Cardiac atrium fibroblast (primary cell): ENCODE data around the gene FUT3. TPM values are rescaled to one million over a fixed set of nuclear protein-coding genes. Genes with fewer than 3 reads are reported as not detected.

Experiments used
- total RNA-seq: library from RNA; depleted of rRNA; stranded (reverse); fragments of >200 nt; gene quantifications from 2 replicates; pipeline ENCODE4 v1.2.3, GENCODE V29; 2015

Gene FUT3
- not detected in 2 replicates for total RNA-seq

DNA sequence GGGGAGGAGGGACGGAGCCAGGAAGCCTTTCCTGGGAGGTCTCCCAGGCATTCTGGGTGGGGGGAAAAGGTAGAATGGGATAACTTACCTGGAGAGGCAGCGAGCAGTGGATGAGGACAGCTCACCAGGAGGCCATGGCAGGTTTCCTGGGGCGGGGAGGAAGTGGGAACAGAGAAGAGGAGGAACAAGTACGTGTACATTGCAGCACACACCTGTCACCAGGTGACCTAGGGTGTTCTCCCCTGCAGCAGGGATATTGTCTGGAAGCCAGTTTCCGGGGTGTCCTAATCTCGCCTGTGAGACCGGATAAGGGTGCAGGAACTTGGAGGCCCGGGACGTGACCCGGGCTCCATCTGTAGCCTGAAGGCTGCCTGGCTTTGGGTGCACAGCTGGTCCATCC is at the start of gene FUT3:
Gene FUT3 (minus strand): TSS at position 148 of the 400 bp plus-strand sequence.

DNA sequence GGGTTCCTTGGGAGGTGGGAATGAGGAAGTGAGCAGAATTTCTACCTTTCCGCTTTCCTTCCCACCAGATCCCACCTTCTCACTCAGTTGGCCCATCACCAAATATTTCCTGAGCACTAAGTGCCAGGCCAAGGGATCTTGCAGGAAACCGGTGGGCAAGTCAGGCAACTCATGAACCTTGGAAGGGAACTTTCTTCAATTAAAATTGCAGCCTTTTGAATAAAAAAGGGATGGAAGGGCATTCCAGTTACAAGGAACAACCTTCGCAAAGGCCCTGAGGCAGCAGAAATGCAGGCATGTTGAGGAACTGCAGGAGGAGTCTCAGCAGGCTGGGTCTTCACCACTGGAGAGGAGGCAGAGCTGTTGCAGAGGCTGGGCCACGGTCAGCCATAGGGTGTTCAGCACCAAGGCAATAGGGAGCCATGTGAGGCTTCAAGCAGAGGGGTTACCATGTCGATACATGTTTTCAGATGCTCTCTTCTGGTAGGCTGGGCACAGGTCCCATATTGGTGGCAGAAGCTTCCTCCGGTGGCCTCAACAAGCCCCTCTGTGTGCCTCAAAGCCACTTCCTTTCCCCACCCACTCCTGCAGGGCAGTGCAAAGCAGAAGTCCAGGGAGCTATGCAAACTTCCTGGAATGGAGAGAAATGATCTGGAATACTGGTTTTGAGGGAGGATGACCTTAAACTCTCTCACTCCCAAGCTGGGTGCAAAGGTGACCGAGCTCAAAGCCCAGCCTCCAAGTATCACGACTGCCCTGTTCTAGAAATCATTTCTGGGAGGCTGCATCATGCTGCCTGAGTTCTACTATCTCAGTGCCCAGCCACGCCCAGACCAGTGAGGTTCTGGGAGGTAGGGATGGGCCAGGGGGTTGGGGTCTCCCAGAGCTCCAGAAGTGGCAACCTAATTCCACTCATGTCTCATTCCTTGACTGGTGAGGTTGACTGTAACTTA is 11.9 kb downstream of the FUT3 start, which contains the start of gene FUT6:
Gene FUT6 (minus strand): TSS at position 638 of the 953 bp plus-strand sequence. CDS start 7,135 bp downstream, outside the sequence.

DNA sequence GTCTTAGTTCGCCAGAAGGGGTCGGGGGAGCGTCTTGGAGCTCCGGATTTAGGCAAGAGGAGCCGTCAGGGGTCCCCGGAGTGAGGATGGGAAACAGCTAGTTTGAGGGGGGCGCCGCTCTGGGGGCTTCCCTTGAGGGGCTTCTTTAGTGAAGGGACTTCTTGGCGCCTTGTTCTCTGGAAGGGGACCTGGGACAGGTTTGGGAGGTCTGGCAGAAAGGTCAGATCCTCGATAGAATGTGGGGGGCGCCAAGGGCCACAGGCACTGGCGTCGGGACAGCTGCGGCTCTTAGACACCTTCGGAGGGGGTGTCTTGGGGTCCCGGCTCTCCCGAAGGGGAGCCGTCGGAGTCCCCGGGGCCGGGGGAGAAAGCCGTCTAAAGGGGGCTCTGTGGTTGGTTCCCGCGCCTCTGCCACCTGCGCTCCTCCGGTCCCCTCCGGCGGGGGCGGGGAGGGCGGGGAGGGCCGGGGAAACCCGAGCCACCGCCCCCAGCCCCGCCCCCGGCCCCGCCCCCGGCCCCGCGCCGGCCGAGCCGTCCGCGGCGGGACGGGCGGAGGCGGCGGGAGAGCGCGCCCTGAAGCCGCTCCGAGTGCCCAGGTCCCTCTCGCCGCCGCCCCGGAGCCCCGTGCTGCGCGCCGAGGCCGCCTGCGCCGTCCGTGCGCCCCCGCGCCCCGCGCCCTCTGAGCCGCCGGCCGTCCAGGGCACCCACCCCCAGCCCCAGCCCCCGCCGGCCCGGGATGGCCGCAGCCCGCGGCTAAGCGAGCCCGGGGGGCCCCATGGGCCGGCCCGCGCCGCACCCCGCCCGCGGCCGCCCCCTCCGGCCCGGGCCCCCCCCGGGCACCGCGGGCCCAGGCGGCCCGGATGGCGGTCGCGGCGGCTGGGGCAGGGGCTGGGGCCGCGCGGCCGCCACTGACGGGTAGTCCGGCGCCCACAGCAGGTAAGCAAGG is 46.5 kb downstream of the FUT3 start, which contains the start of gene NRTN:
Gene NRTN (plus strand): TSS at position 552 of the 946 bp plus-strand sequence. CDS start 19,099 bp downstream, outside the sequence.

Other genes starting within 250 kb of the FUT3 start
- 13.2 and 19.0 TPM in 2 replicates for gene SAFB2, start 228.7 kb downstream of the FUT3 start, total RNA-seq
- 16.6 and 28.2 TPM in 2 replicates for gene SAFB, start 228.4 kb downstream of the FUT3 start, total RNA-seq
- 50.9 and 81.3 TPM in 2 replicates for gene MICOS13, start 170.9 kb downstream of the FUT3 start, total RNA-seq
- gene HSD11B1L, start 170.4 kb downstream of the FUT3 start, total RNA-seq, result 13.1 and 13.9 TPM in 2 replicates
- 711 and 1,265 TPM in 2 replicates for gene RPL36, start 161.2 kb downstream of the FUT3 start, total RNA-seq
- gene LONP1, start 131.3 kb downstream of the FUT3 start, total RNA-seq, result 92.7 and 95.5 TPM in 2 replicates
- not detected in 2 replicates for gene CATSPERD, start 130.8 kb downstream of the FUT3 start, total RNA-seq
- 0.36 and 0.49 TPM in 2 replicates for gene PRR22, start 66.7 kb downstream of the FUT3 start, total RNA-seq
- gene DUS3L, start 60.3 kb downstream of the FUT3 start, total RNA-seq, result 18.6 and 19.3 TPM in 2 replicates
- not detected in 2 replicates for gene NRTN, start 46.4 kb downstream of the FUT3 start, total RNA-seq
- gene FUT6, start 11.7 kb downstream of the FUT3 start, total RNA-seq, result not detected in 2 replicates
- gene FUT5, start 19.1 kb upstream of the FUT3 start, total RNA-seq, result not detected in 2 replicates
- gene NDUFA11, start 52.3 kb upstream of the FUT3 start, total RNA-seq, result 316 TPM in 2 replicates
- 3.2 and 4.7 TPM in 2 replicates for gene VMAC, start 53.4 kb upstream of the FUT3 start, total RNA-seq
- gene CAPS, start 62.8 kb upstream of the FUT3 start, total RNA-seq, result 2.6 and 16.1 TPM in 2 replicates
- gene RANBP3, start 126.7 kb upstream of the FUT3 start, total RNA-seq, result 44.0 and 48.8 TPM in 2 replicates